Measurements from ENCODE around the gene EEA1. TPM values are rescaled to one million over a fixed set of nuclear protein-coding genes. Genes with fewer than 3 reads are reported as not detected.
"Not testable (repeated sequence)": the region's sequence is repeated elsewhere in the genome, so short reads cannot be mapped to it uniquely, and the experiment has no call there.

Gene EEA1
- total RNA-seq, 1 donor from 2014 or later, result 8.5 TPM

GRCh38 chr12:92810370-92810769 is 118.7 kb downstream of the EEA1 start:
- no peak for DNase-seq (ENCODE audit: low read depth in 2 of 2)

DNA sequence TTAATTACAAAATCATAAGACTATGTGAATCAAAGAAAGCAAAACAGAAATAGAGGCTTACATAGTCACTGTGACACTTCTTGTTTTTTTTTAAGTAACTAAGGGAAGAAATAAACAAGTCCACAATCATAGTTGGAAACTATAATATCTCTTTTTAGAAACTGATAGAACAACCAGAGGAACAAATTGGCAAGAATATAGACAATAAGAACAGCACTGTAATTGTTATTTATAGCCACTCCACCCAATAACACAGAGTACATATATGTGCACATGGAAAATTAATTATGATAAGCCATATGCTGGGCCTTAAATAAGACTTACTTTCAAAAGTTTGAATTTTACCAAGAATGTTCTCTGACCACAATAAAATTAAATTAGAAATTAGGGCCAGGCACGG is 125.2 kb downstream of the EEA1 start:
- DNase-seq (ENCODE audit: low read depth in 2 of 2), result no peak

GRCh38 chr12:92802906-92803305 is 126.2 kb downstream of the EEA1 start:
- no peak for DNase-seq (ENCODE audit: low read depth in 2 of 2)

DNA sequence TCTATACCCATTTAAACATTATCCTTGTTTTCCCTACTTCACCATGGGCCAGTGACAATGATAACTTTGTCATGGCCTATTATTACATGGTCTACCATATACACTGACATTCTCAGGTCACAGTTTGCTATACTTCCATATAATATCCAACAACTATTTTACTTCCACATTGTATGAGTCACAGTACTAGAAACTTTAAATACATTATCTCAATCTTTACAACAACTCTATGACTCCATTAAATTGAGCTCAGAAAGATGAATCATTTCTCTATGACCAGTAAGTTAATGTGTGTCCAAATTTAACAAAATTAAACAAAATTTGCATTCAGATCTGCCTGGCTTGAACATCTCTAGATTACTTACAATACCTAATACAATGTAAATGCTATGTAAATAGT is 132.4 kb downstream of the EEA1 start:
- no peak for DNase-seq (ENCODE audit: low read depth in 2 of 2)

DNA sequence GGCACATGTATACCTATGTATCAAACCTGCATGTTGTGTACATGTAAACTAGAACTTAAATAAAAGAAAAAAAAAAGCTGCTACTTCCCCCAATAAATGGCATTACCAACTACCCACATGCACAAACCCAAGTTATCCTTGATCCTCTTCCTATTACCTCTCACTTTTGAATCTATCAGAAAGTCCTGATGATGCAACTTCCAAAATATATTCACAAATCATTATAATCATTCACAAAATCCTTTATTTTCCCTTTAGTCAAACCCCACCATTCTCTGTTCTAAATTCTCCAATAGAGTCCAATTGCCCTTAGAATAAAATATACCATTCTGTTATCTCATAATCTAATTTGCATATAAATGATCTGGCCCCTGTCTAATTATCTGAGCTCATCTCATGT is 134.3 kb downstream of the EEA1 start:
- no peak for DNase-seq (ENCODE audit: low read depth in 2 of 2)

- DNase-seq (ENCODE audit: low read depth in 2 of 2), result not testable (repeated sequence)
Observed at GRCh38 chr12:92794356-92794755, 134.7 kb downstream of the EEA1 start.

DNA sequence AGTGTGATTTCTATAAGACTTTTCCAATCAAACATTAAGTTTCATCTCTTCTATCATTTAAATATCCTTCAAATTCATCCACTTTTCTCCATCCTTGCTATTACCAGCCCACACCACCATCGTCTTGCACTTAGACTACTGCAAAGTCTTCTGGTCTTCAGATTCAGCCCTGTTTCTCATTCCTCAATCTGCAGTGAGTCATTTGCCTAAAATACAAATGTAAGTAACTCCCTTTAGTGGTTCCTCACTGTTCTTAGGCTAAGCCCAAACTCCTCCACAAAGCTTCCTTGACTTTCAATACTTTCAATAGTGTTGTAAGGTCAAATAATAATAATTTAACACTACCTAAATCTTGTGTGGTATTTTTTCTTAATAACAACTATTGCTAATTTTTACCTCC is 143.1 kb downstream of the EEA1 start:
- DNase-seq (ENCODE audit: low read depth in 2 of 2), result peak in 1 of 2 donors; percentile 36

DNA sequence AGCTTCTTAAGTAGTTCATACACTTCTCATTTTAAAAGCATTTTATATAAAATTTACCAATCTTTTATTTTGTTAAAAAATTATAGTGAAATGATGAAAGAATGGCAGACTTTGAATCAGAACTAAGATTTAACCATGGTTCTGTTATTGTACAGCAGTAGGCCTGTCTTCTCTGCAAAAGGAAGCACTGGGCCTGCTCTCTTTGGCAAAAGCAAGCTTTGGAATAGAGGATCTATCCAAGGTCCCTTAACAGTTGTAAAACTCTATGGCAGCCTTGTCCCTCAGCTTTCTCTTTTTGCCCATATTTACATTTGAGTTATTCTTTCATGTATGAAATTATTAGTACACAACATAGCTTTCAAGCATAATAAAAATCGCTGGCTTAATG is 143.5 kb downstream of the EEA1 start:
- DNase-seq (ENCODE audit: low read depth in 2 of 2), result no peak

GRCh38 chr12:92784797-92785562 is 144.1 kb downstream of the EEA1 start:
- DNase-seq (ENCODE audit: low read depth in 2 of 2), result peak; percentile 89 to 90

GRCh38 chr12:92784356-92784755 is 144.7 kb downstream of the EEA1 start:
- no peak for DNase-seq (ENCODE audit: low read depth in 2 of 2)

GRCh38 chr12:92779902-92780301 is 149.2 kb downstream of the EEA1 start:
- peak in 1 of 2 donors; percentile 32 for DNase-seq (ENCODE audit: low read depth in 2 of 2)

GRCh38 chr12:92778525-92778924 is 150.6 kb downstream of the EEA1 start:
- DNase-seq (ENCODE audit: low read depth in 2 of 2), result peak; percentile 93 to 96

GRCh38 chr12:92775416-92775815 is 153.7 kb downstream of the EEA1 start:
- DNase-seq (ENCODE audit: low read depth in 2 of 2), result no peak

GRCh38 chr12:92771001-92771400 is 158.1 kb downstream of the EEA1 start:
- DNase-seq (ENCODE audit: low read depth in 2 of 2), result peak in 1 of 2 donors; percentile 32

DNA sequence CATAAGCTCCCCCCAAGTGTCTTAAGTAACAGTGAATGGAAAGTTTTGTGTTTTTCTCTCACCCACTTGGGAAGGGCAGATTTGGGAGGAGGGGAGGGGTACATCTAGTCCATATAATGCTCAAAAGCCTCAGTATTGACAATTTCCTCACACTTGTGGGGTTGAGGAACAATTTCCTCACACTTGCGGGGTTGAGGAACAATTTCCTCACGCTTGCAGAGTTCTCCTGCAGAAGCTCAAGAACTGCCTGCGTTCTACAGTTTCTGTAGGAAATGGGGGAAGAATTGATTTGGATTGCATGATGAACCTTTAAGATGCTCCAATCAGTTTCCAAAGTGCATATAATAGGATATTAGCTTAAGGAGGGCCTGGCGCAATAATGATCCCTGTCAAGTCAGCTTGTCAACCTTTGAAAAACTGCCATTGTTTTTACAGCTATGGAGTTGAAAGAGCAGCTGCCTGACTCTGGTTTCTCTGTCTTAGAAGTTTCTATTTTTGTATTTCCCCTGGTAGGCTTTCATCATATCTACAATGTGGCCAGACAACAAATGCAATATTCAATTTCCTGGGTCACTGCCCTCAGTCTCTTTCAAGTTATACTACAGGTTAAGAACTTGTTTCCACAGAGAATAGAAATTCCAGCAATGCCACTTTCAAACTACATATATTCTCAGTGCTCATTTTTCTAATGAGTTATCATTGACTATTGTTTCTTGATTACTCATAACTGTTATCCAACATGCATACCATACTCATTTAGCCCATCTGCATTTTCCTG is 159.8 kb downstream of the EEA1 start:
- DNase-seq (ENCODE audit: low read depth in 2 of 2), result peak; percentile 26 to 91

GRCh38 chr12:92765871-92766270 is 163.2 kb downstream of the EEA1 start:
- DNase-seq (ENCODE audit: low read depth in 2 of 2), result no peak

- peak in 1 of 2 donors; percentile 29 for DNase-seq (ENCODE audit: low read depth in 2 of 2)
Observed at GRCh38 chr12:92764831-92765230, 164.3 kb downstream of the EEA1 start.

DNA sequence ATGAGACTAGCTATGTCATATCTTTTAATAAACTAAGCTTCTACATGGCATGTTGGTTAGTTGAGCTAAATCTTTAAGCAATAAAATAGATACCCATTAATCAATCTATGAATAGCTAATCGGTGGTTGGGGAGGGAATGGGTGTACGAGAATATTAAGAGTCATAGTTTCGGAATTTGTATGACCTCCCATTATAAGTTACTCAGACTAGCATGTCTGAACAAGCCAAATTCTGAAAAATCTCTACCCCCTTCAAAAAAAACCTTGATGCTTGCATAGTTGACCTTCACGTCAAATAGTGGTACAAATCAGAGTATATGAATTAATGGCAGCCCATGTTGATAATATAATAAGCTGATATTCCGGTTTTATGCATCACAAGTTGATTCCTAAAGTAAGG is 166.3 kb downstream of the EEA1 start:
- DNase-seq (ENCODE audit: low read depth in 2 of 2), result no peak

- DNase-seq (ENCODE audit: low read depth in 2 of 2), result peak in 1 of 2 donors; percentile 89
Observed at GRCh38 chr12:92759634-92760268, 169.3 kb downstream of the EEA1 start.

GRCh38 chr12:92757597-92758121 is 171.4 kb downstream of the EEA1 start:
- peak in 1 of 2 donors; percentile 82 for DNase-seq (ENCODE audit: low read depth in 2 of 2)

GRCh38 chr12:92756898-92757596 is 172.0 kb downstream of the EEA1 start:
- DNase-seq (ENCODE audit: low read depth in 2 of 2), result no peak
